Endothelial cell (in vitro differentiated cells): ENCODE data around the gene RARRES1. TPM values are rescaled to one million over a fixed set of nuclear protein-coding genes. Genes with fewer than 3 reads are reported as not detected.

ENCODE experiments used
- DNase-seq: peaks from one replicate; pipeline ENCODE4 v3.0.0; 2021; ENCODE audit warnings: low spot score
- H3K27ac Mint-ChIP-seq: one replicate; pipeline ENCODE4 v1.8.0; 2021; ENCODE audit warnings: mixed read lengths, inconsistent platforms; ENCODE audit not compliant: unreplicated experiment
- H3K27me3 Mint-ChIP-seq: one replicate; pipeline ENCODE4 v1.8.0; 2021; ENCODE audit warnings: mild to moderate bottlenecking, moderate library complexity, mixed read lengths, inconsistent platforms; ENCODE audit not compliant: unreplicated experiment
- H3K36me3 Mint-ChIP-seq: one replicate; pipeline ENCODE4 v1.8.0; 2021; ENCODE audit warnings: mild to moderate bottlenecking, low read depth, mixed read lengths, inconsistent platforms; ENCODE audit not compliant: unreplicated experiment
- H3K4me1 Mint-ChIP-seq: one replicate; pipeline ENCODE4 v1.8.0; 2021; ENCODE audit warnings: mild to moderate bottlenecking, mixed read lengths, inconsistent platforms; ENCODE audit not compliant: unreplicated experiment
- H3K4me3 Mint-ChIP-seq: one replicate; pipeline ENCODE4 v1.8.0; 2021; ENCODE audit warnings: mild to moderate bottlenecking, mixed read lengths, inconsistent platforms; ENCODE audit not compliant: unreplicated experiment
- H3K9me3 Mint-ChIP-seq: one replicate; pipeline ENCODE4 v1.8.0; 2021; ENCODE audit warnings: mixed read lengths, inconsistent platforms; ENCODE audit not compliant: unreplicated experiment
- total RNA-seq: library from RNA; stranded (reverse); fragmentation: NEBNext Ultra II Directional; extraction: Animal tissue kit (Norgen Biotek cat#: 25700); gene quantifications from one replicate; pipeline ENCODE4 v1.2.1, GENCODE V29; 2021; ENCODE audit not compliant: unreplicated experiment
- TF ChIP-seq, protein P1 (sequence below): fragments of 200-600 bp; sonication (generic); IDR thresholded peaks from one replicate; pipeline ENCODE4 v1.5.0; 2021; ENCODE audit warnings: antibody characterized with exemption; ENCODE audit not compliant: unreplicated experiment

The RARRES1 gene
- total RNA-seq, 1 donor from 2014 or later = not detected

GRCh38 chr3:158753854-158754253 is 21.6 kb upstream of the RARRES1 start:
- H3K27ac Mint-ChIP-seq = no peak overlapping the region
- no peaks in the 10 kb centered on the region for H3K9me3 Mint-ChIP-seq
- no peaks in the 10 kb centered on the region for H3K4me1 Mint-ChIP-seq
- no peaks in the 10 kb centered on the region for H3K27me3 Mint-ChIP-seq
- H3K4me3 Mint-ChIP-seq = no peak overlapping the region
- H3K36me3 Mint-ChIP-seq = peaks cover 9% of the 10 kb centered on the region
- TF ChIP-seq, protein P1, sequence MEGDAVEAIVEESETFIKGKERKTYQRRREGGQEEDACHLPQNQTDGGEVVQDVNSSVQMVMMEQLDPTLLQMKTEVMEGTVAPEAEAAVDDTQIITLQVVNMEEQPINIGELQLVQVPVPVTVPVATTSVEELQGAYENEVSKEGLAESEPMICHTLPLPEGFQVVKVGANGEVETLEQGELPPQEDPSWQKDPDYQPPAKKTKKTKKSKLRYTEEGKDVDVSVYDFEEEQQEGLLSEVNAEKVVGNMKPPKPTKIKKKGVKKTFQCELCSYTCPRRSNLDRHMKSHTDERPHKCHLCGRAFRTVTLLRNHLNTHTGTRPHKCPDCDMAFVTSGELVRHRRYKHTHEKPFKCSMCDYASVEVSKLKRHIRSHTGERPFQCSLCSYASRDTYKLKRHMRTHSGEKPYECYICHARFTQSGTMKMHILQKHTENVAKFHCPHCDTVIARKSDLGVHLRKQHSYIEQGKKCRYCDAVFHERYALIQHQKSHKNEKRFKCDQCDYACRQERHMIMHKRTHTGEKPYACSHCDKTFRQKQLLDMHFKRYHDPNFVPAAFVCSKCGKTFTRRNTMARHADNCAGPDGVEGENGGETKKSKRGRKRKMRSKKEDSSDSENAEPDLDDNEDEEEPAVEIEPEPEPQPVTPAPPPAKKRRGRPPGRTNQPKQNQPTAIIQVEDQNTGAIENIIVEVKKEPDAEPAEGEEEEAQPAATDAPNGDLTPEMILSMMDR = no peak
- DNase-seq = no peak

DNA sequence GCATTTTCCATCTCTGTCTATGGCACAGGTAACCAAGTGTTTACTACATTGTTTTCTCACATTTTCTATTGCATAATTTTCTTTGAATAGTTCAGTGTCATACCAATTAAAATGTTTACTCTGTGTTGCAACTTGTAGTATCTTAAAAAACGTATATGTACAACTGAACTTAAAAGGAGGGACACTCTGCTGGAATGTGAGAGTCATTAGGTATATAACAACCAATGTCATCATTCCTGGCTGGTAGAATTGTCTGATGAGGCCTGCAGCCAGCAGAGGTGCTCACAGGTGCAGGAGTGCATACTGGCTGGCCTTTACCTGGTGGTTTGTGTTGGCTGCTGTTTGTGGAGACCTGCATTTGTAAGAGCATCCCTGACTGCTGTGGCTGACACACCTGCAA is 19.1 kb upstream of the RARRES1 start:
- Mint-ChIP-seq H3K27me3 (no peaks in the 10 kb centered on the region), H3K27ac (no peak overlapping the region), H3K36me3 (peaks cover 11% of the 10 kb centered on the region), H3K4me3 (no peak overlapping the region), H3K4me1 (no peaks in the 10 kb centered on the region), H3K9me3 (no peaks in the 10 kb centered on the region)
- no peak for DNase-seq
- TF ChIP-seq, protein P1 = no peak

GRCh38 chr3:158750016-158750415 is 17.8 kb upstream of the RARRES1 start:
- TF ChIP-seq, protein P1 = no peak
- Mint-ChIP-seq H3K27ac (no peak overlapping the region), H3K36me3 (peaks cover 11% of the 10 kb centered on the region), H3K27me3 (peaks cover 3% of the 10 kb centered on the region), H3K4me1 (no peaks in the 10 kb centered on the region), H3K9me3 (no peaks in the 10 kb centered on the region), H3K4me3 (no peak overlapping the region)
- DNase-seq = no peak

DNA sequence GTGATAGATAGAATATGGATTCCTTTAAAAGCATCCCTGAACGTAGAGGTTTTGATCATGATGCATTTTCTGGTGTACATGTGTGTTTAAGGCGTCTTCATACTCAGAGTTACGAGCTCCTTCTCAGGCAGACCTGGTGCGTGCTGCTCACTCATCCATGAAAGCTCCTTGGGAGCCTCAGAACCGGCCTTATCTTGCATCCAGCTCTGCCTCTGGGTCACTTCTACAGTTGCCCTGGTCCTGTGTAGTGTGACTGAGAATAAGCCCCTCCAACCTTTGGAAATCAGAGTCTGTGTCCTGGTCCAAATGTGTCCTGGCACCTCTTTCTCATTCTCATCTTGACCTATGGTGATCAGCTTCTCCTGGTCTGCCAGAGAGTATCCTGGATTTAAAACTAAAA is 17.3 kb upstream of the RARRES1 start:
- DNase-seq = no peak
- Mint-ChIP-seq H3K27ac (no peak overlapping the region), H3K4me1 (no peaks in the 10 kb centered on the region), H3K27me3 (peaks cover 5% of the 10 kb centered on the region), H3K36me3 (peaks cover 11% of the 10 kb centered on the region), H3K4me3 (no peak overlapping the region), H3K9me3 (no peaks in the 10 kb centered on the region)
- TF ChIP-seq, protein P1 = no peak

GRCh38 chr3:158748237-158748828 is 16.1 kb upstream of the RARRES1 start:
- Mint-ChIP-seq H3K9me3 (no peaks in the 10 kb centered on the region), H3K27ac (no peak overlapping the region)

More at GRCh38 chr3:158748237-158748828, 16.1 kb upstream of the RARRES1 start:
- H3K4me3 Mint-ChIP-seq = no peak overlapping the region
- DNase-seq = no peak
- peaks cover 5% of the 10 kb centered on the region for H3K27me3 Mint-ChIP-seq
- peaks cover 11% of the 10 kb centered on the region for H3K36me3 Mint-ChIP-seq
- TF ChIP-seq, protein P1 = no peak
- H3K4me1 Mint-ChIP-seq = no peaks in the 10 kb centered on the region
